ENCODE results near the gene ZNF232. TPM values are rescaled to one million over a fixed set of nuclear protein-coding genes. Genes with fewer than 3 reads are reported as not detected.

ZNF232 gene
- total and polyA plus RNA-seq, 2 of the 13 experiments (the other 11 are each of a cell fraction or from before 2014, with no cell fraction given) = 7.8 to 28.7 TPM

- TF ChIP-seq, protein P1, sequence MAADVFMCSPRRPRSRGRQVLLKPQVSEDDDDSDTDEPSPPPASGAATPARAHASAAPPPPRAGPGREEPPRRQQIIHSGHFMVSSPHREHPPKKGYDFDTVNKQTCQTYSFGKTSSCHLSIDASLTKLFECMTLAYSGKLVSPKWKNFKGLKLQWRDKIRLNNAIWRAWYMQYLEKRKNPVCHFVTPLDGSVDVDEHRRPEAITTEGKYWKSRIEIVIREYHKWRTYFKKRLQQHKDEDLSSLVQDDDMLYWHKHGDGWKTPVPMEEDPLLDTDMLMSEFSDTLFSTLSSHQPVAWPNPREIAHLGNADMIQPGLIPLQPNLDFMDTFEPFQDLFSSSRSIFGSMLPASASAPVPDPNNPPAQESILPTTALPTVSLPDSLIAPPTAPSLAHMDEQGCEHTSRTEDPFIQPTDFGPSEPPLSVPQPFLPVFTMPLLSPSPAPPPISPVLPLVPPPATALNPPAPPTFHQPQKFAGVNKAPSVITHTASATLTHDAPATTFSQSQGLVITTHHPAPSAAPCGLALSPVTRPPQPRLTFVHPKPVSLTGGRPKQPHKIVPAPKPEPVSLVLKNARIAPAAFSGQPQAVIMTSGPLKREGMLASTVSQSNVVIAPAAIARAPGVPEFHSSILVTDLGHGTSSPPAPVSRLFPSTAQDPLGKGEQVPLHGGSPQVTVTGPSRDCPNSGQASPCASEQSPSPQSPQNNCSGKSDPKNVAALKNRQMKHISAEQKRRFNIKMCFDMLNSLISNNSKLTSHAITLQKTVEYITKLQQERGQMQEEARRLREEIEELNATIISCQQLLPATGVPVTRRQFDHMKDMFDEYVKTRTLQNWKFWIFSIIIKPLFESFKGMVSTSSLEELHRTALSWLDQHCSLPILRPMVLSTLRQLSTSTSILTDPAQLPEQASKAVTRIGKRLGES (CRISPR knock-in tag; IDR thresholded peaks at IDR 0.05; ENCODE audit: borderline replicate concordance) = no peak
- TF ChIP-seq FOXA3 (CRISPR knock-in tag; IDR thresholded peaks at IDR 0.05) = peak; percentile 75
- TF ChIP-seq ZNF737 (CRISPR knock-in tag; IDR thresholded peaks at IDR 0.05; ENCODE audit: borderline replicate concordance) = no peak
- TF ChIP-seq SAP130 (CRISPR knock-in tag; IDR thresholded peaks at IDR 0.05; ENCODE audit: low read depth) = peak; percentile 93
- TF ChIP-seq KDM4B (CRISPR knock-in tag; IDR thresholded peaks at IDR 0.05) = no peak; the same call in 1 of the 2 replicates
- peak; percentile 23; the same call in 1 of the 2 replicates for TF ChIP-seq ZNF331 (CRISPR knock-in tag; IDR thresholded peaks at IDR 0.05)
- 0 out of 2 replicates have a peak, but pooled peaks have one; percentile 23 for TF ChIP-seq ZNF75D (CRISPR knock-in tag; IDR thresholded peaks at IDR 0.05; ENCODE audit: borderline replicate concordance)
- TF ChIP-seq ZNF83 (CRISPR knock-in tag; IDR thresholded peaks at IDR 0.05; ENCODE audit: borderline replicate concordance) = peak; percentile 92; the same call in 1 of the 2 replicates
- 0 out of 2 replicates have a peak, but pooled peaks have one; percentile 48 for TF ChIP-seq ZNF557 (CRISPR knock-in tag; IDR thresholded peaks at IDR 0.05)
- TF ChIP-seq SIN3A (IDR thresholded peaks at IDR 0.05; ENCODE audit: borderline replicate concordance, low read depth, low read length) = no peak; the same call in 1 of the 2 replicates
- TF ChIP-seq ZSCAN12 (CRISPR knock-in tag; IDR thresholded peaks at IDR 0.05) = peak; percentile 84; the same call in 1 of the 2 replicates
- 0 out of 2 replicates have a peak, but pooled peaks have one; percentile 50 for TF ChIP-seq HNRNPUL1 (IDR thresholded peaks at IDR 0.05; ENCODE audit: low read depth, low read length)
- TF ChIP-seq ZNF414 (CRISPR knock-in tag; IDR thresholded peaks at IDR 0.05) = no peak
- TF ChIP-seq, protein P2, sequence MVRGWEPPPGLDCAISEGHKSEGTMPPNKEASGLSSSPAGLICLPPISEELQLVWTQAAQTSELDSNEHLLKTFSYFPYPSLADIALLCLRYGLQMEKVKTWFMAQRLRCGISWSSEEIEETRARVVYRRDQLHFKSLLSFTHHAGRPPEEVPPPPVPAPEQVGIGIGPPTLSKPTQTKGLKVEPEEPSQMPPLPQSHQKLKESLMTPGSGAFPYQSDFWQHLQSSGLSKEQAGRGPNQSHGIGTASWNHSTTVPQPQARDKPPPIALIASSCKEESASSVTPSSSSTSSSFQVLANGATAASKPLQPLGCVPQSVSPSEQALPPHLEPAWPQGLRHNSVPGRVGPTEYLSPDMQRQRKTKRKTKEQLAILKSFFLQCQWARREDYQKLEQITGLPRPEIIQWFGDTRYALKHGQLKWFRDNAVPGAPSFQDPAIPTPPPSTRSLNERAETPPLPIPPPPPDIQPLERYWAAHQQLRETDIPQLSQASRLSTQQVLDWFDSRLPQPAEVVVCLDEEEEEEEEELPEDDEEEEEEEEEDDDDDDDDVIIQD (CRISPR knock-in tag; IDR thresholded peaks at IDR 0.05; ENCODE audit: low read depth) = peak; percentile 22; the same call in 1 of the 2 replicates
- no peak for TF ChIP-seq KLF15 (CRISPR knock-in tag; IDR thresholded peaks at IDR 0.05; ENCODE audit: borderline replicate concordance)
- TF ChIP-seq, protein P3, sequence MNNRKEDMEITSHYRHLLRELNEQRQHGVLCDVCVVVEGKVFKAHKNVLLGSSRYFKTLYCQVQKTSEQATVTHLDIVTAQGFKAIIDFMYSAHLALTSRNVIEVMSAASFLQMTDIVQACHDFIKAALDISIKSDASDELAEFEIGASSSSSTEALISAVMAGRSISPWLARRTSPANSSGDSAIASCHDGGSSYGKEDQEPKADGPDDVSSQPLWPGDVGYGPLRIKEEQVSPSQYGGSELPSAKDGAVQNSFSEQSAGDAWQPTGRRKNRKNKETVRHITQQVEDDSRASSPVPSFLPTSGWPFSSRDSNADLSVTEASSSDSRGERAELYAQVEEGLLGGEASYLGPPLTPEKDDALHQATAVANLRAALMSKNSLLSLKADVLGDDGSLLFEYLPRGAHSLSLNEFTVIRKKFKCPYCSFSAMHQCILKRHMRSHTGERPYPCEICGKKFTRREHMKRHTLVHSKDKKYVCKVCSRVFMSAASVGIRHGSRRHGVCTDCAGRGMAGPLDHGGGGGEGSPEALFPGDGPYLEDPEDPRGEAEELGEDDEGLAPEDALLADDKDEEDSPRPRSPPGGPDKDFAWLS (CRISPR knock-in tag; IDR thresholded peaks at IDR 0.05; ENCODE audit: borderline replicate concordance) = no peak
- peak; percentile 74 for TF ChIP-seq RXRB (CRISPR knock-in tag; IDR thresholded peaks at IDR 0.05; ENCODE audit: borderline replicate concordance)
- no peak for TF ChIP-seq TCF12 (IDR thresholded peaks at IDR 0.05)
- TF ChIP-seq TCF12 (CRISPR knock-in tag; IDR thresholded peaks at IDR 0.05) = no peak
- 0 out of 2 replicates have a peak, but pooled peaks have one; percentile 54 for TF ChIP-seq ZNF263 (CRISPR knock-in tag; IDR thresholded peaks at IDR 0.05)
These were observed at the start of gene ZNF232 (continued) for GRCh38 chr17:5111402-5112204.
